GM08714 (cell line): ENCODE results near the gene GNPTG.

ENCODE experiments used
- H3K4me3 ChIP-seq: fragments of 200-500 bp; sonication (Bioruptor generic); 2 replicates; pipeline ENCODE4 v1.5.1; 2014; ENCODE audit warnings: mild to moderate bottlenecking, low read length, inconsistent platforms
- ZNF274 ChIP-seq: IDR thresholded peaks from 2 replicates; pipeline ENCODE4 v1.6.1; 2012; ENCODE audit warnings: mild to moderate bottlenecking, low read depth, low read length

Gene GNPTG

GRCh38 chr16:1356061-1356900, 4.5 kb downstream of the GNPTG start:
- TF ChIP-seq ZNF274: no peak
- H3K4me3 ChIP-seq: no peak overlapping the region

GRCh38 chr16:1357906-1358566, 6.3 kb downstream of the GNPTG start:
- TF ChIP-seq ZNF274: no peak
- no peak overlapping the region for H3K4me3 ChIP-seq

GRCh38 chr16:1361685-1362360, 10.1 kb downstream of the GNPTG start:
- no peak for TF ChIP-seq ZNF274
- no peak overlapping the region for H3K4me3 ChIP-seq

- TF ChIP-seq ZNF274: no peak
- no peak overlapping the region for H3K4me3 ChIP-seq
Measured at GRCh38 chr16:1362807-1363206, 11.1 kb downstream of the GNPTG start.

GRCh38 chr16:1363501-1364041, 11.8 kb downstream of the GNPTG start:
- H3K4me3 ChIP-seq: no peak overlapping the region
- TF ChIP-seq ZNF274: no peak

- TF ChIP-seq ZNF274: no peak
- H3K4me3 ChIP-seq: no peak overlapping the region
Measured at GRCh38 chr16:1364510-1364909, 12.8 kb downstream of the GNPTG start.

- H3K4me3 ChIP-seq: no peak overlapping the region
- no peak for TF ChIP-seq ZNF274
Measured at GRCh38 chr16:1366060-1366711, 14.5 kb downstream of the GNPTG start.

GRCh38 chr16:1366712-1367299, 15.1 kb downstream of the GNPTG start:
- no peak overlapping the region for H3K4me3 ChIP-seq

GRCh38 chr16:1367486-1368174, 15.9 kb downstream of the GNPTG start:
- no peak for TF ChIP-seq ZNF274
- no peak overlapping the region for H3K4me3 ChIP-seq

More at GRCh38 chr16:1366712-1367299, 15.1 kb downstream of the GNPTG start:
- TF ChIP-seq ZNF274: no peak

GRCh38 chr16:1371054-1371978, 19.6 kb downstream of the GNPTG start:
- no peak overlapping the region for H3K4me3 ChIP-seq
- no peak for TF ChIP-seq ZNF274

GRCh38 chr16:1372292-1372950, 20.7 kb downstream of the GNPTG start:
- no peak for TF ChIP-seq ZNF274
- H3K4me3 ChIP-seq: no peak overlapping the region
